Midbrain (tissue), 1 donor: ENCODE data around the gene PHACTR1.
"Not testable (repeated sequence)": the region's sequence is repeated elsewhere in the genome, so short reads cannot be mapped to it uniquely, and the experiment has no call there.

Source experiments
- DNase-seq: peaks from one replicate; lab custom pipeline; 2025; lab: John Stamatoyannopoulos, UW

PHACTR1 gene

GRCh38 chr6:13311155-13311554, 594.6 kb downstream of the PHACTR1 start:
- DNase-seq: no peak

- DNase-seq: no peak
These were observed 598.2 kb downstream of the PHACTR1 start for GRCh38 chr6:13314806-13315205.

- no peak for DNase-seq
These were observed 599.3 kb downstream of the PHACTR1 start for GRCh38 chr6:13315896-13316295.

- DNase-seq: no peak
These were observed 602.3 kb downstream of the PHACTR1 start for GRCh38 chr6:13318821-13319220.

- no peak for DNase-seq
These were observed 603.5 kb downstream of the PHACTR1 start for GRCh38 chr6:13319891-13320564.

- not testable (repeated sequence) for DNase-seq
These were observed 609.5 kb downstream of the PHACTR1 start for GRCh38 chr6:13326031-13326586.

GRCh38 chr6:13327691-13328075, 611.1 kb downstream of the PHACTR1 start:
- no peak for DNase-seq

GRCh38 chr6:13328076-13328874, 611.7 kb downstream of the PHACTR1 start, which contains the start of gene TBC1D7:
Gene TBC1D7, minus strand, starts transcription at chr6:13328537. Its CDS starts 1,639 bp downstream, at chr6:13326898.
- DNase-seq: peak; percentile 88

- no peak for DNase-seq
These were observed 612.3 kb downstream of the PHACTR1 start for GRCh38 chr6:13328875-13329183.

GRCh38 chr6:13331516-13332348, 615.2 kb downstream of the PHACTR1 start:
- peak; percentile 55 for DNase-seq

GRCh38 chr6:13332349-13332706, 615.8 kb downstream of the PHACTR1 start:
- DNase-seq: no peak

GRCh38 chr6:13334953-13335352, 618.4 kb downstream of the PHACTR1 start:
- no peak for DNase-seq

GRCh38 chr6:13336553-13336952, 620.0 kb downstream of the PHACTR1 start:
- peak; percentile 84 for DNase-seq

GRCh38 chr6:13338038-13338437, 621.5 kb downstream of the PHACTR1 start:
- DNase-seq: no peak
